OCI-LY7 (cell line): Measurements from ENCODE around the gene PAXX. TPM values are rescaled to one million over a fixed set of nuclear protein-coding genes. Genes with fewer than 3 reads are reported as not detected.
"Not testable (repeated sequence)": the region's sequence is repeated elsewhere in the genome, so short reads cannot be mapped to it uniquely, and the experiment has no call there.

Experiments
- BruUV-seq: library from RNA; stranded (reverse); fragments of 400-500 nt; replicated peaks from 2 replicates; lab custom pipeline; 2021; lab: Mats Ljungman, UMichigan
- CTCF ChIA-PET: fragments of 300-600 bp; sonication (Branson Sonifier 250); formaldehyde crosslinking; loops from one replicate; lab custom pipeline; 2022; ENCODE audit warnings: antibody characterized with exemption; ENCODE audit not compliant: unreplicated experiment; lab: Charles Lee
- POLR2A ChIA-PET: fragments of 300-600 bp; sonication (Branson Sonifier 250); formaldehyde crosslinking; loops from one replicate; lab custom pipeline; 2022; ENCODE audit warnings: antibody characterized with exemption; lab: Charles Lee
- DNase-seq: peaks from one replicate; pipeline ENCODE4 v3.0.0-alpha.2; 2015; ENCODE audit warnings: low spot score
- H2AFZ ChIP-seq: fragments of 200-600 bp; sonication (generic), shearing (Covaris generic); 2 replicates; pipeline ENCODE4 v1.6.1; 2014; ENCODE audit warnings: mild to moderate bottlenecking, antibody characterized with exemption, low read length, moderate library complexity
- H3K27ac ChIP-seq: fragments of 200-600 bp; sonication (generic); 2 replicates; pipeline ENCODE4 v1.5.1; 2014; ENCODE audit warnings: mixed run types, low read depth, mild to moderate bottlenecking, moderate library complexity, low read length, inconsistent platforms; ENCODE audit not compliant: poor library complexity, severe bottlenecking
- H3K36me3 ChIP-seq: fragments of 200-600 bp; sonication (generic); 2 replicates; pipeline ENCODE4 v1.6.1; 2014; ENCODE audit warnings: mild to moderate bottlenecking, antibody characterized with exemption, low read length, moderate library complexity, mixed read lengths; ENCODE audit not compliant: insufficient read depth
- H3K4me1 ChIP-seq: fragments of 200-600 bp; sonication (generic); 2 replicates; pipeline ENCODE4 v1.5.1; 2014; ENCODE audit warnings: mild to moderate bottlenecking, low read length; ENCODE audit not compliant: insufficient read depth, poor library complexity, severe bottlenecking
- H3K4me2 ChIP-seq: fragments of 200-600 bp; sonication (generic); 2 replicates; pipeline ENCODE4 v1.6.1; 2014; ENCODE audit warnings: mild to moderate bottlenecking, low read length
- H3K4me3 ChIP-seq: fragments of 200-600 bp; sonication (generic); 2 replicates; pipeline ENCODE4 v1.5.1; 2014; ENCODE audit warnings: mild to moderate bottlenecking, low read depth, low read length; ENCODE audit not compliant: poor library complexity, severe bottlenecking
- H3K79me2 ChIP-seq: fragments of 200-600 bp; sonication (generic); 2 replicates; pipeline ENCODE4 v1.6.1; 2016; ENCODE audit warnings: low read depth, mild to moderate bottlenecking, low read length, moderate library complexity, mixed read lengths; ENCODE audit not compliant: insufficient read depth
- H3K9me2 ChIP-seq: fragments of 200-600 bp; sonication (generic); 2 replicates; pipeline ENCODE4 v1.6.1; 2016; ENCODE audit warnings: mild to moderate bottlenecking, low read length, mixed read lengths; ENCODE audit not compliant: insufficient read depth
- H3K9me3 ChIP-seq: fragments of 200-600 bp; sonication (generic); 2 replicates; pipeline ENCODE4 v1.6.1; 2014; ENCODE audit warnings: mild to moderate bottlenecking, mixed run types, low read length, mixed read lengths
- H4K20me1 ChIP-seq: fragments of 200-600 bp; sonication (generic); 2 replicates; pipeline ENCODE4 v1.6.1; 2014; ENCODE audit warnings: mild to moderate bottlenecking, antibody characterized with exemption, low read length, moderate library complexity, mixed read lengths; ENCODE audit not compliant: insufficient read depth
- CTCF ChIP-seq: fragments of 200-600 bp; sonication (generic); conservative IDR thresholded peaks from 2 replicates; pipeline ENCODE4 v1.5.1; 2014; ENCODE audit warnings: mild to moderate bottlenecking, antibody characterized with exemption, low read length, moderate library complexity, mixed read lengths
- EZH2phosphoT487 ChIP-seq: fragments of 200-600 bp; sonication (generic); IDR thresholded peaks from 2 replicates; pipeline ENCODE4 v1.6.1; 2018; ENCODE audit warnings: low read depth, borderline replicate concordance, mild to moderate bottlenecking, mixed run types, antibody characterized with exemption, low read length, moderate library complexity, mixed read lengths
- intact Hi-C: fragments of 100-400 bp; cut with micrococcal nuclease; formaldehyde crosslinking; loops from one replicate; pipeline ENCODE4 v1.10.0; 2022; ENCODE audit not compliant: unreplicated experiment
- total RNA-seq, 2 experiments: library from RNA; depleted of rRNA in 1 of 2; stranded (reverse); fragments of >200 nt in 1 of 2; shearing (Covaris generic) in 1 of 2; gene quantifications; 2 replicates each; pipeline ENCODE4 v1.2.3, GENCODE V29; 2014 to 2022

PAXX gene
- total RNA-seq, 2 experiments from 2014 or later, result 45.7 to 63.5 TPM

- Histone ChIP-seq H3K4me2 (no peak within 1 kb of the TSS; the same call in 1 of the 2 replicates), H2AFZ (no peak within 1 kb of the TSS), H3K4me3 (no peak within 1 kb of the TSS), H3K4me1 (peaks cover 42% of the 10 kb centered on the region), H3K27ac (no peak within 1 kb of the TSS), H3K9me2 (no peaks in the 10 kb centered on the region), H3K79me2 (no peaks in the 10 kb centered on the region), H3K9me3 (no peaks in the 10 kb centered on the region), H3K36me3 (no peaks in the 10 kb centered on the region), H4K20me1 (no peaks in the 10 kb centered on the region)
- TF ChIP-seq EZH2phosphoT487 (no peak), CTCF (no peak)
- ChIA-PET CTCF (no interaction called here), POLR2A (interaction anchor here (0.5 kb wide), 1 partner anchor 92 kb away, joined by 3 read pairs; no protein-coding TSS in a partner anchor)
- intact Hi-C loops, result no loop called here
- peak; percentile 51 for DNase-seq
- BruUV-seq, result no TSS peak
These were observed 39.9 kb downstream of the PAXX start, which contains the start of gene FUT7 for GRCh38 chr9:137031904-137032640. Gene FUT7, minus strand, starts transcription at chr9:137032088. Its CDS starts 97 bp downstream, at chr9:137031991.

DNA sequence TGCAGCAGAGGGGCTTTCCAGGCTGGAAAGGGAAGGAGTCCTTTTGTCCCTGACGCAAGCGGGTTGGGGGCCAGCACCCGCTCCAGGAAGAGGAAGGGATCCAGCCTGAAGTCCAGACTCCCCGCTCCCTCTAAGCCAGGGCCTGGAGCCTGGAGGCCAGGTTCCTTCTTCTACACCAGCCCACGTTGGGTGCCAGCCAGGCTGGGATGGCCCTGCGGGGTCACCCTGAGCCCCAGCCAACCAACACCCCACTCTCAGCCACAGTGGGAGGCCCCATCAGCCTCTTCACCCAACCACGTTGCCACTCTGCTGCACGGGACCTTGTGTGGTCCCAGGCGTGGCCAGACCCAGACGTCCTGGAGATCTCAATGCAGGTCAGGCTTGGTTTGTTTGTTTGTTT, 40.6 kb downstream of the PAXX start:
- Histone ChIP-seq H3K27ac (no peak overlapping the region), H3K4me3 (no peak overlapping the region), H3K4me1 (peaks cover 42% of the 10 kb centered on the region), H2AFZ (no peak overlapping the region), H4K20me1 (no peaks in the 10 kb centered on the region), H3K9me3 (no peaks in the 10 kb centered on the region), H3K9me2 (no peaks in the 10 kb centered on the region), H3K4me2 (no peak overlapping the region), H3K79me2 (no peaks in the 10 kb centered on the region), H3K36me3 (no peaks in the 10 kb centered on the region)
- no TSS peak for BruUV-seq
- TF ChIP-seq CTCF, result no peak
- TF ChIP-seq EZH2phosphoT487, result no peak
- POLR2A ChIA-PET, result no interaction called here
- CTCF ChIA-PET, result no interaction called here
- intact Hi-C loops, result no loop called here
- DNase-seq, result no peak

DNA sequence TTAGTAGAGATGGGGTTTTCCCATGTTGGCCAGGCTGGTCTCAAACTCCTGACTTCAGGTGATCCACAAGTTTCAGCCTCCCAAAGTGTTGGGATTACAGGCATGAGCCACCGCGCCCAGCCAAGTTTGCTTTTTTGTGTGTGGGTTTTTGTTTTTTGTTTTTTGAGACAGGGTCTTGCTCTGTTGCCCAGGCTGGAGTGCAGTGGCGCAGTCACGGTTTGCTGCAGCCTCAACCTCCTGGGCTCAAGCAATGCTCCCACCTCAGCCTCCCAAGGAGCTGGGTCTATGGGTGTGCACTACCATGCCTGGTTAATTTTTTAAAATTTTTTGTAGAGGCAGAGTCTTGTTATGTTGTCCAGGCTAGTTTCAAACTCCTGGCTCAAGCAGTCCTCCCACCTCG, 41.3 kb downstream of the PAXX start:
- H3K27ac ChIP-seq, BruUV-seq, POLR2A ChIA-PET, H2AFZ ChIP-seq, DNase-seq, intact Hi-C loops, H3K9me2 ChIP-seq, H3K4me2 ChIP-seq, H3K79me2 ChIP-seq, H4K20me1 ChIP-seq, H3K36me3 ChIP-seq, CTCF ChIA-PET, H3K9me3 ChIP-seq, H3K4me3 ChIP-seq: not testable (repeated sequence)
- H3K4me1 ChIP-seq, result peaks cover 41% of the 10 kb centered on the region
